Ishikawa (cell line): ENCODE results near the gene ZNF613.

Source experiments
- CEBPB ChIP-seq: IDR thresholded peaks from 2 replicates; pipeline ENCODE4 v1.6.1; 2012
- CREB1 ChIP-seq: IDR thresholded peaks from 2 replicates; pipeline ENCODE4 v1.6.1; 2012; ENCODE audit warnings: low read depth
- EGR1 ChIP-seq: IDR thresholded peaks from 2 replicates; pipeline ENCODE4 v1.6.1; 2012
- EP300 ChIP-seq: IDR thresholded peaks from 2 replicates; pipeline ENCODE4 v1.6.1; 2012; ENCODE audit warnings: borderline replicate concordance
- FOXM1 ChIP-seq: IDR thresholded peaks from 2 replicates; pipeline ENCODE4 v1.6.1; 2012; ENCODE audit warnings: low read depth, borderline replicate concordance
- MAX ChIP-seq: IDR thresholded peaks from 2 replicates; pipeline ENCODE4 v1.6.1; 2012
- NFIC ChIP-seq: IDR thresholded peaks from 2 replicates; pipeline ENCODE4 v1.6.1; 2012
- RAD21 ChIP-seq: IDR thresholded peaks from 2 replicates; pipeline ENCODE4 v1.6.1; 2012; ENCODE audit warnings: low read depth
- REST ChIP-seq: IDR thresholded peaks from 2 replicates; pipeline ENCODE4 v1.6.1; 2012; ENCODE audit warnings: low read depth, mild to moderate bottlenecking
- TAF1 ChIP-seq: IDR thresholded peaks from 2 replicates; pipeline ENCODE4 v1.6.1; 2012; ENCODE audit warnings: low read depth, mild to moderate bottlenecking
- TCF12 ChIP-seq: IDR thresholded peaks from 2 replicates; pipeline ENCODE4 v1.6.1; 2012; ENCODE audit warnings: low read depth
- TEAD4 ChIP-seq: IDR thresholded peaks from 2 replicates; pipeline ENCODE4 v1.6.1; 2012
- USF1 ChIP-seq: IDR thresholded peaks from 2 replicates; pipeline ENCODE4 v1.6.1; 2012
- YY1 ChIP-seq: IDR thresholded peaks from 2 replicates; pipeline ENCODE4 v1.6.1; 2012; ENCODE audit warnings: low read depth
- ZBTB7A ChIP-seq: IDR thresholded peaks from 2 replicates; pipeline ENCODE4 v1.6.1; 2012; ENCODE audit warnings: low read depth

ZNF613 gene

DNA sequence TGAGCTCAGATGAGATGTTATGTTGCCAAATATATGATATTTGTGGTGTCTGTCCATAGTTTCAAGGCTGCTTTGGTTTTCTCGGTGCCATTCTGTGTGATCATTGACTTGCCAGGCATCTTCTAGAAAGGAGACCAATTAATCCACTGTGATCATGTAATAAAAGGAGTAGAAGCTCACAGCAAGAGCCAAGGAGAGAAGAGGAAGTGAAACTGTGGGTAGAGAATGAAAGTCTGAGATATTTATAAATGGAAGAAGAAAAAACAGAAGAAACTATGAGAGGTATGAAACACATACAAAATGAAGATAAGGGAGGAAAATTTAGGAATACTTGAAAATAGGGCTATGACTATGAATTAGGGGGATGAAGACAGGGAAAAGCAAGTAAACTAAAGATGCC, 11.1 kb upstream of the ZNF613 start:
- TF ChIP-seq ZBTB7A, result no peak

DNA sequence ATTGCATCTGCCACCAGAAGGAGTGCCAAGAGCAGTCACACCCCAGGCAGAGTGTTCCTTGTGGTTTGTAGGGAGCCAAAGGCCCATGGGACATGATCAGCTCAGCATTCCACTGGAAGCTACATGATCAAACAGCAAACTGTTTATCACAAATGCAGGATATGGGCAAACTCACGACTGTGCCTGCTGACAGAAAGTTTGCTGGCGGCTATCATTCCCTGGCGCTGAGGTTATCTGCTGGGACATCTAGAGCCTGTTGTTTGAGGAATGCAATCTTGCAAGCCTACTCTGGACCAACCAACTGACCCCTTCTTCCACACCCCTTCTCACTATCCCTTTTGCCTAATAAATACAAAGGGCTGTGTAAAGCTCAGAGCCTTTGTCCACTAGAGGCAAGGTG, 7.7 kb upstream of the ZNF613 start:
- TF ChIP-seq USF1, result no peak
- TF ChIP-seq EP300, result no peak
- TF ChIP-seq CEBPB, result no peak
- TF ChIP-seq MAX, result no peak
- TF ChIP-seq EGR1, result no peak
- no peak for TF ChIP-seq RAD21
- no peak for TF ChIP-seq TEAD4
- no peak for TF ChIP-seq ZBTB7A
- no peak for TF ChIP-seq TCF12
- TF ChIP-seq TAF1, result no peak
- TF ChIP-seq NFIC, result no peak
- TF ChIP-seq YY1, result no peak
- TF ChIP-seq REST, result no peak

DNA sequence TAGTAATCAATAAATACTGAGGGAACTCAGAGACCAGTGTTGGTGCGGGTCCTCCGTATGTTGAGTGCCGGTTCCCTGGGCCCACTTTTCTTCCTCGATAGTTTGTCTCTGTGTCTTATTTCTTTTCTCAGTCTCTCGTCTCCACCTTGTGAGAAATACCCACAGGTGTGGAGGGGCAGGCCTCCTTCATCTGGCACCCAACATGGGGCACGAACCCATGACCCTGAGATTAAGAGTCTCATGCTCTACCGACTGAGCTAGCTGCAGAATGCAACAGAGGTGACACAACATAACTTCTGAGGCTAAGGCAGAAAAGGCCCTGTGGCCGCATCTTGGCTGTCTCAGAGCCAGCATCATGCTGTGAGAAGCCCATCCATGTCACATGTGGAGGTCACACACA, 5.3 kb upstream of the ZNF613 start:
- no peak for TF ChIP-seq NFIC
- no peak for TF ChIP-seq USF1
- no peak for TF ChIP-seq ZBTB7A

- TF ChIP-seq TEAD4 (no peak), FOXM1 (no peak), CREB1 (no peak), NFIC (no peak), EP300 (no peak), ZBTB7A (no peak), USF1 (no peak), TAF1 (no peak), MAX (no peak), RAD21 (no peak), YY1 (no peak), TCF12 (no peak), REST (no peak), EGR1 (no peak), CEBPB (no peak)
Observed at GRCh38 chr19:51926426-51926783, 867 bp upstream of the ZNF613 start.

DNA sequence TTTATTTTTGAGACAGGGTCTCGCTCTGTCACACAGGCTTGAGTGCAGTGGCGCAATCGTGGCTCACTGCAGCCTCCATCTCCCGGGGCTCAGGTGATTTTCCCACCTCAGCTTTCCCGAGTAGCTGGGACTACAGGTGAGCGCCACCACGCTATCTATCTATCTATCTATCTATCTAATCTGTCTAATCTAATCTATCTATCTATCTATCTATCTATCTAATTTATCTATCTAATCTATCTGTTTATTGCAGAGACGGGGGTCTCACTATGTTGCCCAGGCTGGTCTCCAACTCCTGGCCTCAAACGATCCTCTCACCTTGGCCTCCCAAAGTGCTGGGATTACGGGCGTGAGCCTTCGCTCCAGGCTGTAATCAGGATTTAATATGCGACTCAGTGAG, 587 bp downstream of the ZNF613 start:
- TF ChIP-seq EGR1 (no peak), TEAD4 (no peak), CEBPB (no peak)

DNA sequence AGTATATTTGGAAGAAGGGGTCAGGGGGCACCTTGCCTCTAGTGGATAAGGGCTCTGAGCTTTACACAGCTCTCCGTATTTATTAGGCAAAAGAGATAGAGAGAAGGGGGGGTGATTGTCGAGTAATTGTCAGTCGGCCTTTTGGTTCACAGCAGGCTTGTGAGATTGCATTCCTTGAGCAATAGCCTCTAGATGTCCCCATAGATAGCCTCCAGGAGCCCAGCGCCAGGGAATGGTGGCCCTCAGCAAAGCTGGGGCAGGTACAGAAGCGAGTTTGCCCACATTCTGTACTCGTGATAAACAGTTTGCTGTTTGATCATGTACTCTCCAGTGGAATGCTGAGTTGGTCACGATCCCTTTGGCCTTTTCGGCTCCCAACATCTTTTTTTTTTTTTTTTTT, 4.6 kb downstream of the ZNF613 start:
- no peak for TF ChIP-seq EP300
- TF ChIP-seq ZBTB7A, result no peak
- TF ChIP-seq EGR1, result no peak
- no peak for TF ChIP-seq USF1
- TF ChIP-seq FOXM1, result no peak
- no peak for TF ChIP-seq TCF12
- TF ChIP-seq YY1, result no peak
- TF ChIP-seq CEBPB, result no peak
- no peak for TF ChIP-seq RAD21
- TF ChIP-seq CREB1, result no peak
- no peak for TF ChIP-seq TEAD4
- no peak for TF ChIP-seq TAF1
- TF ChIP-seq REST, result no peak
- TF ChIP-seq NFIC, result no peak
- TF ChIP-seq MAX, result no peak
